ENCODE data around the gene PIP4K2C.

The PIP4K2C gene

DNA sequence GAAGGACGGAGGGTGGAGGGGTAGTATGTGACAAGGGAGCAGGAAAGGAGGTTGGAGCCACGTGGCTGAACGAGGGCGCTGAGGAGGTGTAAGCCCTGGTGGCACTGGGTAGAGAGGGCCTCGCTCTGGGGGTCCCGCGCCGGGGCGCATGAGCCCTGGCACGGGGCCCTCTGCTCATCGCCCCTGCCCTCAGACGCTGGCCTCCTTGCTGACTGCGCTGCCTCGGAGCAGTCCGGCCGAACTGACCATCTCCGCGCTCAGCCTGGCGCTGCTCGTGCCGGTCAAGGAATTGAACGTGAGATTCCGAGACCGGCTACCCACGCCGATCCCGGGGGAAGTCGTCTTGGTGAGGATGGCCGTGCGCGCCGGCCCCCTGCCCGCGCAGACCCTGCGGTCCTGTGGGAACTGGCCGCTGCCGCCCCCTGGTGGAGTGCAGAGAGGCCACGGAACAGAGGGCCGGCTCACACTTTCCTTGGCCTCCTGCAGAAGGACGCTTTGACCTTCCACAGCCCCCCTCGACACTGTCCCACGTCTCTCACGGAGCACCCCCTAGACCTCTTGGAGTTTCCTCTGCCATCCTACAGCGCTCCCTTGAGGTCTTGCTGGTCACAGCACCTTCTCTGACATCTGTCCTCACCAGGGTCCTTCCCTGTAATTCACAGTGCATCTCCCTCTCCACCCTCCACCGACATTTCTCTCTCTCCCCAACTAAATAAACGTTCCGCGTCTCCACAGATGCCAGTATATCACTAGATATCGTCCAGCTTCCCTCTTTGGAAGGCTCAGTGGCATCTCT, 30.7 kb downstream of the PIP4K2C start:
- peak overlapping the region; percentile 43 for H3K4me3 ChIP-seq (ENCODE audit: low read depth, low read length)
- TF ChIP-seq, protein P1, sequence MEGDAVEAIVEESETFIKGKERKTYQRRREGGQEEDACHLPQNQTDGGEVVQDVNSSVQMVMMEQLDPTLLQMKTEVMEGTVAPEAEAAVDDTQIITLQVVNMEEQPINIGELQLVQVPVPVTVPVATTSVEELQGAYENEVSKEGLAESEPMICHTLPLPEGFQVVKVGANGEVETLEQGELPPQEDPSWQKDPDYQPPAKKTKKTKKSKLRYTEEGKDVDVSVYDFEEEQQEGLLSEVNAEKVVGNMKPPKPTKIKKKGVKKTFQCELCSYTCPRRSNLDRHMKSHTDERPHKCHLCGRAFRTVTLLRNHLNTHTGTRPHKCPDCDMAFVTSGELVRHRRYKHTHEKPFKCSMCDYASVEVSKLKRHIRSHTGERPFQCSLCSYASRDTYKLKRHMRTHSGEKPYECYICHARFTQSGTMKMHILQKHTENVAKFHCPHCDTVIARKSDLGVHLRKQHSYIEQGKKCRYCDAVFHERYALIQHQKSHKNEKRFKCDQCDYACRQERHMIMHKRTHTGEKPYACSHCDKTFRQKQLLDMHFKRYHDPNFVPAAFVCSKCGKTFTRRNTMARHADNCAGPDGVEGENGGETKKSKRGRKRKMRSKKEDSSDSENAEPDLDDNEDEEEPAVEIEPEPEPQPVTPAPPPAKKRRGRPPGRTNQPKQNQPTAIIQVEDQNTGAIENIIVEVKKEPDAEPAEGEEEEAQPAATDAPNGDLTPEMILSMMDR (IDR thresholded peaks at IDR 0.05; ENCODE audit: low read depth, low read length), result peak; percentile 93

DNA sequence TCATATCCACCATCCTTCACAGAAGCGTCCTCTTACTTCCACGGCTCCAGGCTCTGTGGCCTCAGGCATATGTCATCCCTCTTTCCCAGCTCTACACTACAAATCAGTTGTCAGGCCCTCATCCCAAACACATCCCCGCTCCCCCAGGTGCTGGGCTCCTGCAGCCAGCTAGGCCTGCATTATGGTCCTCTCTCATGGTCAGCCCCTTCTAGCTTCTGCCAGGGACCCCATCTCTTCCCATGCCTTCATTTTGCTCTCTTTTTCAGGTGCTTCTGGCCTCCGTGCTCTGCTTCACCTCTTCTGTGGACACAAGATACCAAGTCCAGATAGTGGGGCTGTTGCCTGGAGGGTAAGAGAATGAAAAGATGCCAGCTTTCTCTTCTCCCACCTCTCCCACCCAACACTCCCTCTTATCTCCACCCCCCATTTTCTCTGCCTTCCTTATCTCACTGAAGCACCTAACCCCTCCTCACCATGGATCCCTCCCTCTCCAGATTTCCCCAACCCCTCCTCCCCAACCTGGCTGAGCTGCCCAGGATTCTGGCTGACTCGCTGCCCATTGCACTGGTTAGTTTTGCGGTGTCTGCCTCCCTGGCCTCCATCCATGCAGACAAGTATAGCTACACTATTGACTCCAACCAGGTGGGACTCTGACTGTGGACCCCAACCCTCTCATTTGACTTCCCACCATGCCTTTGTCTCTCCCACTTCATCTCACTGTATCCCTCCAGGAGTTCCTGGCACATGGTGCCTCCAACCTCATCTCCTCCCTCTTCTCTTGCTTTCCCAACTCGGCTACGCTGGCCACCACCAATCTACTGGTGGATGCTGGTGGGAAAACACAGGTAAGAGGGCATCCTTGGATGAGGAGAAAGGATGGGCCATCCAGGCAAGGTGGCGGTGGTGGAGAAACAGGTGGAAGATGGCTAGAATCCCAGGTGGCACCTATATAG, 31.6 kb downstream of the PIP4K2C start:
- TF ChIP-seq, protein P1 (IDR thresholded peaks at IDR 0.05; ENCODE audit: low read depth, low read length), result no peak
- no peak overlapping the region for H3K4me3 ChIP-seq (ENCODE audit: low read depth, low read length)

DNA sequence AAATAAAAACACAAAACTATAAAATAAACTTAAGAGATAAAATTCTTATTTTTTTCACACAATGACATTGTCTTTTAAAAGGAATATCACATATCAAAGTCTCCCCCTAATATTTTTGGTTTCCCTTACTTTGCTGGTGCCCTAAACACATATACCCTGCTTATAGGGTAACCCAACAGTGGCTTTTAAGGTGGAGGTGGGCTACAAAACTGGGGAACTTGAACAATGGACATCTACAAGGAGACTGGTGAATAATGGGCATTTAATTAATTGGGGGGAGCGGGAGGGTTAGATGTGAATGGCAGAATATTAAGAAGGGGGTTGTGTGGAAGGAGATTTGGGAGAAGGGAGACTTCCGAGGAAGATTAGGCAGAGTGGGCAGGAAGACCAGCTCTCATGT, 32.4 kb downstream of the PIP4K2C start:
- H3K4me3 ChIP-seq (ENCODE audit: low read depth, low read length), result no peak overlapping the region
- TF ChIP-seq, protein P1 (IDR thresholded peaks at IDR 0.05; ENCODE audit: low read depth, low read length), result no peak

DNA sequence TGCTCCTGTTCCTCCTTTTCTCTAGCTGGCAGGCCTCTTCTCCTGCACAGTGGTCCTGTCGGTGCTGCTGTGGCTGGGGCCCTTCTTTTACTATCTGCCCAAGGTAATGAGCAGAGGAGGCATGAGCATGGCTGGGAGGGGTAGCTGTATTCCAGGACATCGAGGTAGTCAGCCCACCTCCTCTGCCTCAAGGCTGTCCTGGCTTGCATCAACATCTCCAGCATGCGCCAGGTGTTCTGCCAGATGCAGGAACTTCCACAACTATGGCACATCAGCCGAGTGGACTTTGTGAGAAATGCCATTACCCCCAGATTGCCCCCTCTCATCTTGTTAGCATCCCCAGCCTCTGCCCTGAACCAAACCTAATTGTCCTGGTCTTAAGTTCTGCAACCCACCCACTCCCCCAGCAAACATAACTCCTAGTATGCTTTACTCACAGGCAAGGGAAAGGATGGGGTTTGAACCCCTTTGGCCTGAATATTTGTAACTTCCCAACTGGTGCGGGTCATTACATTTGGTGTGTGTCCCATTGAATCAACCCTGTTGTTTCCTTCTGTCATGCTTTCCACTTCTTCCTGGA, 32.9 kb downstream of the PIP4K2C start:
- TF ChIP-seq, protein P1 (IDR thresholded peaks at IDR 0.05; ENCODE audit: low read depth, low read length), result no peak
- no peak overlapping the region for H3K4me3 ChIP-seq (ENCODE audit: low read depth, low read length)

DNA sequence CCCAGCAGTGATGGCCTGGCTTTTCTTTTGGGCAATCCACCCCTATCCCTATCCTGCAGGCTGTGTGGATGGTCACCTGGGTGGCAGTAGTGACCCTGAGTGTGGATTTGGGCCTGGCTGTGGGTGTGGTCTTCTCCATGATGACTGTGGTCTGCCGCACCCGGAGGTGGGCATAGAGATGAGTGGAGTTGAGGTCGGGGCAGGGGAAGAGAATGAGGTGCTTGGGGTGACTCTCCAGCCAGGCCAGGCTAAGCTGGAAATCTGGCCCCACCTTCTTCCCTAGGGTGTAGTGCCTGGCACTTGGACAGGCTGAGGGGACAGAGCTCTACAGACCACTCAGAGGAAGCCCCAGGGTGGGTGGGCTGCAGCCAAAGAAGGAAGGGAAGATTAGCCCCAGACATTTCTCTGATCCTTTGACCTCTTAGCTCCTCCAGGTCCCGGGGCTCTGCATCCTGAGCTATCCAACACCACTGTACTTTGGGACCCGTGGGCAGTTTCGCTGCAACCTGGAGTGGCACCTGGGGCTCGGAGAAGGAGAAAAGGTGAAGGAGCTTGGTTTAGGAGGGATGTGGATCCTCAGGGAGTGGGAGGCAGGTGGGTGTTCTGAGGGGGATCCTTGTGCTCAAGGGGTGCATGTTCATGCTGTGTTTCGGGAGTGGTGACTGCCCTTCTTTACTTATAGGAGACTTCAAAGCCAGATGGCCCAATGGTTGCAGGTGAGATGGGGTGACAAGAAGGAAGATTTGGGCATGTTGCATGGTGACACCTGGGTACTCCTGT, 33.6 kb downstream of the PIP4K2C start:
- no peak overlapping the region for H3K4me3 ChIP-seq (ENCODE audit: low read depth, low read length)
- TF ChIP-seq, protein P1 (IDR thresholded peaks at IDR 0.05; ENCODE audit: low read depth, low read length), result no peak

DNA sequence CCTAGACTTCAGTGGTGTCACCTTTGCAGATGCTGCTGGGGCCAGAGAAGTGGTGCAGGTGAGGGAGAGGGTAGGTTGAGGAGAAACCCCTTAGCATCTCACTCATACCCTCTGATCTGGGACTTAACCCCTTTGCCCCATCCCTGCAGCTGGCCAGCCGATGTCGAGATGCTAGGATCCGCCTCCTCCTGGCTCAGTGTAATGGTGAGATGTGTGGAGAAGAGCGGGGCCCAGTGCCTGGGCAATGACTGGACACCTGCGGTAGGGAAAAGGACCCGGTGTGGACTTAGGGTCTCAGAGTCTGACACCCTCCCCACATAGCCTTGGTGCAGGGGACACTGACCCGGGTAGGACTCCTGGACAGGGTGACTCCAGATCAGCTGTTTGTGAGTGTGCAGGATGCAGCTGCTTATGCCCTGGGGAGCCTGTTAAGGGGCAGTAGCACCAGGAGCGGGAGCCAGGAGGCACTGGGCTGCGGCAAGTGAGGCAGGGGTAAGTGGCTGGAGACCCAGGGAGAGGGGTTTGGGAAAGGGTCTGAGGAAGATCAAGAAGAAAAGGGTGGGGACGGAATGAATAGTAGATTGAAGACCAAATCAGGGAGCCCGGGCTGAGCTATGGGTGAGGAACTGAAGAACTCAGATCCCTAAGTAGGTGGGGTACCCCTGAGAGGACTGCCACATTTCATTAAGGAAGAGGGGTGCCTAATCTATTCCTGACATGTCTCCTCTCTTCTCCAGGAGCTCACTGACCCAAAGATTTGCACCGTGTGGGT, 34.5 kb downstream of the PIP4K2C start:
- TF ChIP-seq, protein P1 (IDR thresholded peaks at IDR 0.05; ENCODE audit: low read depth, low read length), result no peak
- H3K4me3 ChIP-seq (ENCODE audit: low read depth, low read length), result no peak overlapping the region
